HepG2 (cell line): ENCODE results near the gene CTDSP1. TPM values are rescaled to one million over a fixed set of nuclear protein-coding genes. Genes with fewer than 3 reads are reported as not detected.
A peak's percentile ranks its signal among the peaks of the same experiment; 100 is the strongest.

ENCODE experiments used
- HOXA3 ChIP-seq: sonication (generic); formaldehyde crosslinking; IDR thresholded peaks from 2 replicates; pipeline ENCODE4 v1.5.0; 2020; ENCODE audit warnings: missing genetic modification reagents
- SMYD3 ChIP-seq: sonication (generic); formaldehyde crosslinking; IDR thresholded peaks from 2 replicates; pipeline ENCODE4 v1.8.1; 2023; ENCODE audit warnings: mild to moderate bottlenecking, missing genetic modification reagents
- ZFP36 ChIP-seq: fragments of 150-350 bp; IDR thresholded peaks from 2 replicates; pipeline ENCODE4 v1.6.1; 2018; ENCODE audit warnings: borderline replicate concordance, low read length, low read depth; ENCODE audit not compliant: partially characterized antibody
- ZSCAN31 ChIP-seq: sonication (generic); formaldehyde crosslinking; IDR thresholded peaks from 2 replicates; pipeline ENCODE4 v1.5.0; 2020; ENCODE audit warnings: low read depth, mild to moderate bottlenecking, missing genetic modification reagents
- polyA plus RNA-seq, 8 experiments: library from polyadenylated mRNA; depleted of rRNA in 3 of 8; stranded (reverse) in 7 of 8; unstranded in 1 of 8; fragments of >200 nt; fragmentation: Illumina TruSeq in 4 of 8; extraction: Trizol in 4 of 8; gene quantifications; 2 replicates each; pipeline versions ENCODE4 v1.2.1 to v1.2.3, GENCODE V29; 2011 to 2016; ENCODE audit warnings: low read depth in 4 of 8, missing spikeins in 1 of 8, mixed read lengths in 1 of 8; ENCODE audit not compliant: insufficient read depth in 1 of 8
- total RNA-seq, 5 experiments: library from RNA; depleted of rRNA; stranded (reverse); fragments of >200 nt; fragmentation: Illumina TruSeq; extraction: Trizol; gene quantifications; 2 replicates each; pipeline ENCODE4 v1.2.3, GENCODE V29; 2016; ENCODE audit warnings: low read depth in 1 of 5
- TF ChIP-seq, protein P1 (sequence below): sonication (generic); formaldehyde crosslinking; IDR thresholded peaks from 2 replicates; pipeline ENCODE4 v1.4.0; 2020; ENCODE audit warnings: missing genetic modification reagents, borderline replicate concordance
- TF ChIP-seq, protein P2 (sequence below): sonication (generic); formaldehyde crosslinking; IDR thresholded peaks from 2 replicates; pipeline ENCODE4 v1.8.0; 2022; ENCODE audit warnings: mild to moderate bottlenecking, missing genetic modification reagents, borderline replicate concordance
- TF ChIP-seq, protein P3 (sequence below): IDR thresholded peaks from 2 replicates; pipeline ENCODE4 v1.6.1; 2016; ENCODE audit warnings: low read depth
- TF ChIP-seq, protein P4 (sequence below), 2 experiments: sonication (generic) in 1 of 2; formaldehyde crosslinking in 1 of 2; IDR thresholded peaks; 2 replicates each; pipeline versions ENCODE4 v1.6.1 to v1.9.0; 2014 to 2022; ENCODE audit warnings: antibody characterized with exemption in 1 of 2, borderline replicate concordance in 1 of 2, inconsistent platforms in 1 of 2, low read depth in 1 of 2, missing genetic modification reagents in 1 of 2
- TF ChIP-seq, protein P5 (sequence below): sonication (generic); formaldehyde crosslinking; IDR thresholded peaks from 2 replicates; pipeline ENCODE4 v1.4.0; 2020; ENCODE audit warnings: missing genetic modification reagents

CTDSP1 gene
- total and polyA plus RNA-seq, 2 of the 13 experiments (the other 11 are each of a cell fraction or from before 2014, with no cell fraction given) = 91.0 to 268 TPM

DNA sequence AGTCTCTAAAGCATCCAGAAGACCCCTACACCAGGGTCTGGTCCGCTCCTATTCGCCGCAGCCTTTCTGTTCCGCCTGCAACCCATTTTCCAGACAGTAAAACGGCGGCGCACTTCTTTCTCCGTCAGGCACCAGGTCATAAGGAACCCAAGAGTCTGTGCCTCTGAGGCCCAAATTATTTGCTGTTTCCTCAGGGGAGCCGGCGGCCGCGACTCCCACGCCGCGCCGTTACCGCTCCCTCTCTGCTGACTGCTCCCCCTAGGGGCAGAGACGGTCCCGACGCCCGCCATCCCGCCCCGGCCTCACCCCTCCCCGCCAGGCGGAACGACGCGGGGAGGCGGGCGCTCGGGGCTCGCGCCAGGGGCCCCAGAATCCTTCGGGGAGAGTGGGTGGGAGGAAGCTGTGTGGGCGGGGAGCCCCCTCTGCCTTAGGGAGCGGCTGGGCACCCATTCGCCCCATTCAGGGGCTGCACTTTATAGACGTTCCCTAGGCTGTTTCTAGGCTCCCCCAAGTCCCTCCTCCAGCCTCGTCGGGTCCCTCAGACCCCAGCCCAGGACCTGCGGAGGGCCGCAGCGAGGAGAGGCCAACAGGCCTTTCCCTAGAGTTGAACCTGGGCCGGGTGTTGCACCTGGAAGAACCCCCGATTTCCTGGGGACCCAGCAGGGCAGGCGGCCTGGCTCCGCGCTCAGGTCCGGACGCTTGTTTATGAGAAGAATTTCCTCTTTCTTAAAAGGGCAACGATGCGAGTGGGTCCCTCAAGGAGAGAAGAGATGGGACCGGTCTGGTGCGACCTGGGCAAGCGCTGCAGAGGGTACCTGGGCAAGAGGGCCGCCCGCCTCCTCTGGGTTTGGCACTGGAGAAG is 3.6 kb upstream of the CTDSP1 start (continued):
- TF ChIP-seq, protein P1, sequence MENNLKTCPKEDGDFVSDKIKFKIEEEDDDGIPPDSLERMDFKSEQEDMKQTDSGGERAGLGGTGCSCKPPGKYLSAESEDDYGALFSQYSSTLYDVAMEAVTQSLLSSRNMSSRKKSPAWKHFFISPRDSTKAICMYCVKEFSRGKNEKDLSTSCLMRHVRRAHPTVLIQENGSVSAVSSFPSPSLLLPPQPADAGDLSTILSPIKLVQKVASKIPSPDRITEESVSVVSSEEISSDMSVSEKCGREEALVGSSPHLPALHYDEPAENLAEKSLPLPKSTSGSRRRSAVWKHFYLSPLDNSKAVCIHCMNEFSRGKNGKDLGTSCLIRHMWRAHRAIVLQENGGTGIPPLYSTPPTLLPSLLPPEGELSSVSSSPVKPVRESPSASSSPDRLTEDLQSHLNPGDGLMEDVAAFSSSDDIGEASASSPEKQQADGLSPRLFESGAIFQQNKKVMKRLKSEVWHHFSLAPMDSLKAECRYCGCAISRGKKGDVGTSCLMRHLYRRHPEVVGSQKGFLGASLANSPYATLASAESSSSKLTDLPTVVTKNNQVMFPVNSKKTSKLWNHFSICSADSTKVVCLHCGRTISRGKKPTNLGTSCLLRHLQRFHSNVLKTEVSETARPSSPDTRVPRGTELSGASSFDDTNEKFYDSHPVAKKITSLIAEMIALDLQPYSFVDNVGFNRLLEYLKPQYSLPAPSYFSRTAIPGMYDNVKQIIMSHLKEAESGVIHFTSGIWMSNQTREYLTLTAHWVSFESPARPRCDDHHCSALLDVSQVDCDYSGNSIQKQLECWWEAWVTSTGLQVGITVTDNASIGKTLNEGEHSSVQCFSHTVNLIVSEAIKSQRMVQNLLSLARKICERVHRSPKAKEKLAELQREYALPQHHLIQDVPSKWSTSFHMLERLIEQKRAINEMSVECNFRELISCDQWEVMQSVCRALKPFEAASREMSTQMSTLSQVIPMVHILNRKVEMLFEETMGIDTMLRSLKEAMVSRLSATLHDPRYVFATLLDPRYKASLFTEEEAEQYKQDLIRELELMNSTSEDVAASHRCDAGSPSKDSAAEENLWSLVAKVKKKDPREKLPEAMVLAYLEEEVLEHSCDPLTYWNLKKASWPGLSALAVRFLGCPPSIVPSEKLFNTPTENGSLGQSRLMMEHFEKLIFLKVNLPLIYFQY = peak; percentile 98
- TF ChIP-seq, protein P2, sequence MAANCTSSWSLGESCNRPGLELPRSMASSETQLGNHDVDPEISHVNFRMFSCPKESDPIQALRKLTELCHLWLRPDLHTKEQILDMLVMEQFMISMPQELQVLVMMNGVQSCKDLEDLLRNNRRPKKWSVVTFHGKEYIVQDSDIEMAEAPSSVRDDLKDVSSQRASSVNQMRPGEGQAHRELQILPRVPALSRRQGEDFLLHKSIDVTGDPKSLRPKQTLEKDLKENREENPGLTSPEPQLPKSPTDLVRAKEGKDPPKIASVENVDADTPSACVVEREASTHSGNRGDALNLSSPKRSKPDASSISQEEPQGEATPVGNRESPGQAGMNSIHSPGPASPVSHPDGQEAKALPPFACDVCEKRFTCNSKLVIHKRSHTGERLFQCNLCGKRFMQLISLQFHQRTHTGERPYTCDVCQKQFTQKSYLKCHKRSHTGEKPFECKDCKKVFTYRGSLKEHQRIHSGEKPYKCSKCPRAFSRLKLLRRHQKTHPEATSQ = no peak
- TF ChIP-seq HOXA3 (peak; percentile 94), ZSCAN31 (peak; percentile 87), SMYD3 (peak; percentile 47), ZFP36 (no peak)
- TF ChIP-seq, protein P3, sequence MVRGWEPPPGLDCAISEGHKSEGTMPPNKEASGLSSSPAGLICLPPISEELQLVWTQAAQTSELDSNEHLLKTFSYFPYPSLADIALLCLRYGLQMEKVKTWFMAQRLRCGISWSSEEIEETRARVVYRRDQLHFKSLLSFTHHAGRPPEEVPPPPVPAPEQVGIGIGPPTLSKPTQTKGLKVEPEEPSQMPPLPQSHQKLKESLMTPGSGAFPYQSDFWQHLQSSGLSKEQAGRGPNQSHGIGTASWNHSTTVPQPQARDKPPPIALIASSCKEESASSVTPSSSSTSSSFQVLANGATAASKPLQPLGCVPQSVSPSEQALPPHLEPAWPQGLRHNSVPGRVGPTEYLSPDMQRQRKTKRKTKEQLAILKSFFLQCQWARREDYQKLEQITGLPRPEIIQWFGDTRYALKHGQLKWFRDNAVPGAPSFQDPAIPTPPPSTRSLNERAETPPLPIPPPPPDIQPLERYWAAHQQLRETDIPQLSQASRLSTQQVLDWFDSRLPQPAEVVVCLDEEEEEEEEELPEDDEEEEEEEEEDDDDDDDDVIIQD (CRISPR knock-in tag) = peak; percentile 79; the same call in 1 of the 2 replicates
- TF ChIP-seq, protein P4, sequence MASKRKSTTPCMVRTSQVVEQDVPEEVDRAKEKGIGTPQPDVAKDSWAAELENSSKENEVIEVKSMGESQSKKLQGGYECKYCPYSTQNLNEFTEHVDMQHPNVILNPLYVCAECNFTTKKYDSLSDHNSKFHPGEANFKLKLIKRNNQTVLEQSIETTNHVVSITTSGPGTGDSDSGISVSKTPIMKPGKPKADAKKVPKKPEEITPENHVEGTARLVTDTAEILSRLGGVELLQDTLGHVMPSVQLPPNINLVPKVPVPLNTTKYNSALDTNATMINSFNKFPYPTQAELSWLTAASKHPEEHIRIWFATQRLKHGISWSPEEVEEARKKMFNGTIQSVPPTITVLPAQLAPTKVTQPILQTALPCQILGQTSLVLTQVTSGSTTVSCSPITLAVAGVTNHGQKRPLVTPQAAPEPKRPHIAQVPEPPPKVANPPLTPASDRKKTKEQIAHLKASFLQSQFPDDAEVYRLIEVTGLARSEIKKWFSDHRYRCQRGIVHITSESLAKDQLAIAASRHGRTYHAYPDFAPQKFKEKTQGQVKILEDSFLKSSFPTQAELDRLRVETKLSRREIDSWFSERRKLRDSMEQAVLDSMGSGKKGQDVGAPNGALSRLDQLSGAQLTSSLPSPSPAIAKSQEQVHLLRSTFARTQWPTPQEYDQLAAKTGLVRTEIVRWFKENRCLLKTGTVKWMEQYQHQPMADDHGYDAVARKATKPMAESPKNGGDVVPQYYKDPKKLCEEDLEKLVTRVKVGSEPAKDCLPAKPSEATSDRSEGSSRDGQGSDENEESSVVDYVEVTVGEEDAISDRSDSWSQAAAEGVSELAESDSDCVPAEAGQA (IDR thresholded peaks at IDR 0.05; ENCODE audit: low read depth) = no peak
- TF ChIP-seq, protein P4 (CRISPR knock-in tag; IDR thresholded peaks at IDR 0.05; ENCODE audit: borderline replicate concordance) = peak; percentile 60; the same call in 1 of the 2 replicates
- TF ChIP-seq, protein P5, sequence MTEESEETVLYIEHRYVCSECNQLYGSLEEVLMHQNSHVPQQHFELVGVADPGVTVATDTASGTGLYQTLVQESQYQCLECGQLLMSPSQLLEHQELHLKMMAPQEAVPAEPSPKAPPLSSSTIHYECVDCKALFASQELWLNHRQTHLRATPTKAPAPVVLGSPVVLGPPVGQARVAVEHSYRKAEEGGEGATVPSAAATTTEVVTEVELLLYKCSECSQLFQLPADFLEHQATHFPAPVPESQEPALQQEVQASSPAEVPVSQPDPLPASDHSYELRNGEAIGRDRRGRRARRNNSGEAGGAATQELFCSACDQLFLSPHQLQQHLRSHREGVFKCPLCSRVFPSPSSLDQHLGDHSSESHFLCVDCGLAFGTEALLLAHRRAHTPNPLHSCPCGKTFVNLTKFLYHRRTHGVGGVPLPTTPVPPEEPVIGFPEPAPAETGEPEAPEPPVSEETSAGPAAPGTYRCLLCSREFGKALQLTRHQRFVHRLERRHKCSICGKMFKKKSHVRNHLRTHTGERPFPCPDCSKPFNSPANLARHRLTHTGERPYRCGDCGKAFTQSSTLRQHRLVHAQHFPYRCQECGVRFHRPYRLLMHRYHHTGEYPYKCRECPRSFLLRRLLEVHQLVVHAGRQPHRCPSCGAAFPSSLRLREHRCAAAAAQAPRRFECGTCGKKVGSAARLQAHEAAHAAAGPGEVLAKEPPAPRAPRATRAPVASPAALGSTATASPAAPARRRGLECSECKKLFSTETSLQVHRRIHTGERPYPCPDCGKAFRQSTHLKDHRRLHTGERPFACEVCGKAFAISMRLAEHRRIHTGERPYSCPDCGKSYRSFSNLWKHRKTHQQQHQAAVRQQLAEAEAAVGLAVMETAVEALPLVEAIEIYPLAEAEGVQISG (CRISPR knock-in tag) = peak; percentile 92
